ENCODE data around the gene TXNRD3.
"Not testable (repeated sequence)": the region's sequence is repeated elsewhere in the genome, so short reads cannot be mapped to it uniquely, and the experiment has no call there.

TXNRD3 gene

DNA sequence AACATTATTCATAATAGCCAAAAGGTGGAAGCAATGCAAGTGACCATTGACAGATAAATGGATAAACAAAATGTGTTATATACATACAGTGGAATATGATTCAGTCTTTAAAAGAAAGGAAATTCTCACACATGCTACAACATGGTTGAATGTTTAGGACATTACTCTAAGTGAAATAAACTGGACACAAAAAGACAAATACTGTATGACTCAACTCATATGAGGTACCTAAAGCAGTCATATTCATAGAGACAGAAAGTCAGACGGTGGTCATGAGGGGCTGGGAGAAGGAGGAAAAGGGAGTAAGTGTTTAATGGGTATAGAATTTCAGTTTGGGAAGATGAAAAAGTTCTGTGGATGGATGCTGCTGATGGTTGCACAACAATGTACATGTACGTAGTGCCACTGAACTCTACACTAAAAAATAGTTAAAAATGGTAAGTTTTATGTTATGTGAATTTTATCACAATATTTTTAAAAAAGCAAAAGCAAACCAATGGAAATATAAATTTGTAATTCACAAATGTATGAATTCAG is 5.3 kb downstream of the TXNRD3 start:
- no peak for DNase-seq (ENCODE audit: low read depth in 1 of 2, low spot score in 1 of 2)

DNA sequence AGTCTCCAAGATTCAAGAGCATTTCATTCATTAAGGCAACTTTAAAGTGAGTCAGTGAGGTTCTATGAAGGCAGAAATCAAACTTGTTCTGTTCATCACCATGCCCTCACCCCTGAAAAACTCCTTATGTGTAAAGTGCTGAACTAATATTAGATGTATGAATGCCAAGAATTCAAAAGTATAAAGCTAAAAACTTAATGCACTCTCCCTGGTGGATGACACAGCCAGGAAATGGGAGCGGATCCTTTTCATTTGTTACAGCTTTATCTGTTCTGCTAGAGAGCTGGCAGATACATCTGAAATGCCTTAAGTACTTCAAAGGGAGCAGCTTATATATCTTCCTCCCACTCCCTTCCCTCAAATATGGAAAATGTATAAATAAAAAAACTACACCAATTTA is 8.2 kb downstream of the TXNRD3 start:
- DNase-seq (ENCODE audit: low read depth in 1 of 2, low spot score in 1 of 2) = no peak

DNA sequence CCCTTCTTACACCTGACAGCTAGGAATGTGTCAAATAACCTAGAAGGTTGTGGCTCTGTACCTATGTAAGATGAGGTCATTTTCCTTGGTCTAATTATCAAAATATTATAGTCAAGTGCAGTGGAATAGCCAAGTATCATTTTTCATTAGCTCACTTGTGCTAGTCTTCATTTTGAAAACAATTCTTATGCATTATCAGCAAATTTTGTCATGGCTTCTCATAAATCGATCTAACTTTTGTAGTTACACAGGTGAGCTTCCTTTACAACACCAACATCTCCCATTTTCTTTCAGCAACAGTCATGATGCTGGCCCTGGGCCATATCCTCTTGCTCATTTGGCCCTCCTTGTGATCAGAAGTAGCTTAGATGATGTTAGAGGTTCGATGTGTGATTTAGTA is 10.3 kb downstream of the TXNRD3 start:
- DNase-seq (ENCODE audit: low read depth in 1 of 2, low spot score in 1 of 2) = no peak

DNA sequence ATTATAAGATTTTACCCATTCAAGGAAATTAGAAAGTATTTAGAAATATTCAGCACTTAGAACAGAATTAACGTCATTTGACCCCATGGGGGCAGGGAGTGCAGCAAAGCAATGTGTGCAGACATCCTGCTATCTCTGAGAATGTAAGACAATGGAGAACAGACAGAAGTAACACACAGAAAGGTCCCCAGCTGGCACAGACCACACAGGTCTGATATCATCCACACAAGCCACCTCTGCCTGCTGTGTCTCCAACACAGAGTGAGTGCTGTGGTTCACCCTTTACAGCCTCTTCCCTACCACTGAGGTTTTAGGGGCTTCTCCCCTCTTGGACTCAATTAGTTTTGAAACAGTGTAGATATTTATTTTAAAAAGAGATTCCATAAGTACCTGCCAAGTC is 16.1 kb downstream of the TXNRD3 start:
- no peak for DNase-seq (ENCODE audit: low read depth in 1 of 2, low spot score in 1 of 2)

DNA sequence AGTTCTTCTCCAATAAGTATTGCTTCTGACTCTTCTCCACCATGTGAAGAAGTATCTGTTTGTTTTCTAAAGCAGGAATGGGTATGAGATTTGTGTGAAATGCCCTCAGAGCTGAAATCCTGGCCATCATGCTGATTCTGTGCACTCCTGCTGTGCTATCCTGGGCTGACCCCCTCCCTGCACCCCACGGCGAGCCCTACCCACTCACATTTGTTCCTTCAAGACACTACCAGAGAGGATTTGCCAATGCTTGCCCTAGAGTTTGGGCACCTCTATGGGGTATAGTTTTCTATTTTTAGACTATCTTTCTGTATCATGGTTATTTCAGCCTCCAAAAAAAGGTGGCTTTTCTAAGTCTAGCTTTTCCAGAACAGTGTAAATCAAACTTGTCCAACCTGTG is 18.5 kb downstream of the TXNRD3 start:
- no peak for DNase-seq (ENCODE audit: low read depth in 1 of 2, low spot score in 1 of 2)

DNA sequence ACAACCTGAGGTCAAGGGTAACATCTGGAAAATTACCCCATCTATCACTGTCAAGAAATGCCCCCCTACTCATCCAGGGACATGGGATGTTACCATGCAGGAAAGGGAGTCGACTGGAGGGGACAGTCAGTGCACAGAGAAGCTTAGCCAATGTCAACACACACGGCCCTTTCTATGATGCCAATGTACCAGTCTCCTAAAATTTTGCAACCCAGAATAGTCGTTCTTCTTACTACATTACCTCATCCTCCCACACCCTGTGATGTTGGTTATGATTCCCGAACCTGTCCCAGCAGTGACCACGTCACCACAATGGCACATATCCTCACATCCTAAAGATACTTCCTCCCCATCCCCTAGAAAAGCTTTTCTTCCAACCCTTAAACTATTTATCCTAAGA is 20.1 kb downstream of the TXNRD3 start:
- DNase-seq (ENCODE audit: low read depth in 1 of 2, low spot score in 1 of 2) = no peak

DNA sequence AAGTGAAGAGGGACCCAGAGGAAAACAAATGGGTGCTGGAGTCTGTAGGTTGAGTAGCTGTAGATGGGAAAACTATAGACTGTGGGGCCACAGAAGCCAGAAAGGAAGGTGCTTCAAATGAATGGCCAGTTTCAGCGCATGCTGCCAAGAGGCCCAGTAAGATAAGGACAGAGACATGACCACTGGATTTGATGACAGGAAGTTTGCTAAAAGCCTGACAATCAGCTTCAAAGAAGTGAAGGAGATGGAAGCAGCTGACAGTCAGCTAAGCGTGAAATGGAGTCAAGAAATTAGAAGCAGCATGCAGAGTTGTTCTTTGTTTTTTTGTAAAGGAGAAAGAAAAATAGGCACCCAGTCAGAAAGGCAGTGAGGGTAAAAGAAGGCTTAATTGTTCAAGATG is 24.9 kb downstream of the TXNRD3 start:
- no peak for DNase-seq (ENCODE audit: low read depth in 1 of 2, low spot score in 1 of 2)

DNA sequence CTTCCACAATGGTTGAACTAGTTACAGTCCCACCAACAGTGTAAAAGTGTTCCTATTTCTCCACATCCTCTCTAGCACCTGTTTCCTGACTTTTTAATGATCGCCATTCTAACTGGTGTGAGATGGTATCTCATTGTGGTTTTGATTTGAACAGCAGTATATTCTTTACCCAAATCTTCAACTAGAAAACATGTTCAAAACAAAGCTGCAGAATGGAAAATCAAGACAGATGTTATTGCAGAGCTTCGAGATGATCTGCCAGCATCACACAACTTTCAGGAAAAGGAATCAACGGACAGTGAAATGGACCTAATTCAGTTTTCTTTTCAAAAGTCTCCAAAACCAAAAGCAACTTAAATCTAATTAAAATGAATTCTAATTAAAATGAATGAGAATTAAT is 29.2 kb downstream of the TXNRD3 start:
- not testable (repeated sequence) for DNase-seq (ENCODE audit: low read depth in 1 of 2, low spot score in 1 of 2)

DNA sequence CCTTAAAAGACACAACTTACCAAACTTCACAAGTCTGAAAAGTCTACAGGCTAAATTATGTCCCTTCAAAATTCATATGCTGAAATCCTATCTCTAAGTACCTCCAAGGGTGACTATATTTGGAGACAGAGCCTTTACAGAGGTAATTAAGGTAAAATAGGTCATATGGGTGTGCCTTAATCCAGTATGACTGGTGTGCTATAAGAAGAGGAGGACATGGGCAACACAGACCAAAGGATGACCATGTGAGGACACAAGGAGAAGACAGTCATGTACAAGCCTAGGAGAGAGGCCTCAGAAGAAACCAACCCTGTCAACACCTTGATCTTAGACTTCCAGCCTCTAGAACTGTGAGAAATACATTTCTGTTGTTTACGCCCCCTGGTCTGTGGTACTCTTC is 32.2 kb downstream of the TXNRD3 start:
- no peak for DNase-seq (ENCODE audit: low read depth in 1 of 2, low spot score in 1 of 2)

DNA sequence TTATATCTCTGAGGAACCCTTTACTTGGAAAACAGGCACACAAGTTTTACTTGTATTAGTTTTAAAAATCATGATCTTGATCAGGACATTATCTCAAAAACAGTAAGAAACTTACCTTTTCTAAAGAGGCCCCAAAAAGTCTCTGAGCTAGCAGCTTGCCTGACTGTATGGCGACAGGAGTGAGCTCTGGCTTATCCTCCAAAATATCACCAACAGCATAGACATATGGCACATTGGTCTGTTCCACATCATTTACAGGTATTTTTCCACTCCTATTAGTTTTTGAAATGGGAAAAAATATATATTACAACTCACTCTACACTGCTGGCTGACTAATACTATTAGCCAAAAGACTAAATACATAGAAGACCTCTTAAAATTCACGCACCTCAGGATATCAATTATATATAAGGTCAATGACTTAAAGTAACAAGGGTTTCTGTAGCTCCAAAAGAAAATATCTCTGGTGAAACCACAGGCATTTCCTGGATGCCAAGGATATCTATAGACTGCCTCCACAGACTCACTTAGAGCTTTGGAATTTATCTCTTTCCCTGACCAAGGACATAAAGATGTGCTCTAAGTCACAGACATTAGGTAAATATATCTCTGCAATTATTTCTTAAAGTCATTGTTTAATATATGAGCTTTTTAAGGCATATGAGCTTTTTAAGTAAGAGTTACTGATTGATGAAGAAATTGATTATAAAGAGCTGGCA is 33.1 kb downstream of the TXNRD3 start:
- DNase-seq (ENCODE audit: low read depth in 1 of 2, low spot score in 1 of 2) = no peak

DNA sequence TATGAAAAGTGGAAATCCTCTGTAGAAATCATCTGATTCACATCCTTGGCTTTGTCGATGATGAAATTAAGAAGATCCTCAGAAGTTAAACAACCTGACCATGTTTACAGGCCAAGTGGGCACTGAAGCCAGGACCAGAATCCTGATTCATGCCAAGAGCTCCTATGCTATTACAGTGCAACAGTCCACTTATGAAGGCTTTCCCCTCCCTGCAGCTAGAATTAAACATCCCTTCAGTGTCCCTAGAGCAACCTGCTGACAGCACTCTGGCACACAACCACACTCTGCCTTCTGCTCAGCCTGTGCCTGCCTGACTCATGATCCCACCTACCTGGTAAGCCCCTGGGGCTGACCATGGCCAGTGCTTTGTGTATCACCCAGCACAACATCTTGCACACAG is 33.8 kb downstream of the TXNRD3 start:
- no peak for DNase-seq (ENCODE audit: low read depth in 1 of 2, low spot score in 1 of 2)

DNA sequence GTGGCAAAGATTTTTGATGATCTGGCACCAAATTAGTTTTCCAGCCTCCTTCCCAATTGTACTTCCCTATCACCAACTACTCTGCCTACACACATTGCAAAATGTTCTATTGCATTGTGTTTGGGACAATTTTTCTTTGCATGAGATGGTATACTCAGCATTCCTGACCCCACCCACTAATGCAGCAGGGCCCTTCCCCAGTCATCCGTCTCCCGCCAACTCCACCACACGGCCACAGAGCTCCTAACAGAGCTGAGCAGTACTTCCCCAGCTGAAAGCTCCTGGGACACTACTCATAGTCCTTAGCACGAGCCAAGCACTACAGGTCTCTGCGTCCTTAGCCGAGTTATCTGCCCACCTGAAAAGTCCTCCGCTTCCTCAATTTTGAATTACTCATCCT is 34.2 kb downstream of the TXNRD3 start:
- no peak for DNase-seq (ENCODE audit: low read depth in 1 of 2, low spot score in 1 of 2)

DNA sequence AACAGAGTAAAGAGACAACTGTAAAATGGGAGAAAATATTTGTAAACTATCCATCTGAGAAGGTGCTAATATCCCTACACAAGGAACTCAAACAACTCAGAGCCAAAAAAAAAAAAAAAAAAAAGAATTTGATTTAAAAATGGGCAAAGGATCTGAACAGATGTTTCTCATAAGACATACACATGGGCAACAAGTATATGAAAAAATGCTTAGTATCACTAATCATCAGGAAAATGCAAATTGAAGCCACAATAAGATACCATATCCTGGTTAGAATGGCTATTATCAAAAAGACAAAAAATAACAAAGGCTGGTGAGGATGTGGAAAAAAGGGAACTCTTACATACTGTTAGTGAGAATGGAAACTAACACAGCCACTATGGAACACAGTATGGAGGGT is 36.2 kb downstream of the TXNRD3 start:
- DNase-seq (ENCODE audit: low read depth in 1 of 2, low spot score in 1 of 2) = no peak

DNA sequence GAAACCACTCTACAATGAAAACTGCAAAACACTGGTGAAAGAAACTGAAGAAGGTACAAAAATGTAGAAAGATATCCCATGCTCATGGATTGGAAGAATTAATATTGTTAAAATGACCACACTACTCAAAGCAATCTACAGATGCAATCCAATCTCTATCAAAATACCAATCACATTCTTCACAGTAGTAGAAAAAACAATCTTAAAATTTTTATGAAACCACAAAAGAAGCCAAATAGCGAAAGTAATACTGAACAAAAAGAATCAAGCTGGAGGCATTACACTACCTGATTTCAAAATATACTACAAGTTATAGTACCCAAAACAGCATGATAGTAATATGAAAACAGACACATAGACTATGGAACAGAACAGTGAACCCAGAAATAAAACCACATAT is 36.9 kb downstream of the TXNRD3 start:
- DNase-seq (ENCODE audit: low read depth in 1 of 2, low spot score in 1 of 2) = no peak

DNA sequence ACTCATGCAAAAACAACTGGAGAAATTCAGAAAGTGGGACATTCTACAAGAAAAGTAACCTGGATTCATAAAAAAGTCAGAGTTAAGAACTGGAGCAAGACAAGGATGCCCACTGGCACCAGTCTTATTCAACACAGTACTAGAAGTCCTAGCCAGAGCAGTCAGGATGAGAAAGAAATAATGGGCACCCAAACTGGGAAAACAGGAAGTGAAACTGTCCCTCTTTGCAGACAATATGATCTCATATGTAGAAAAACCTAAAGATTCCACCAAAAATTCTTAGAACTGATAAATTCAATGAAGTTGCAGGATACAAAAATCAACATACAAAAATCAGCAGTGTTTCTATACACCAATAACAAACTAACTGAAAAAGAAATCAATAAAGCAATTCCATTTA is 37.4 kb downstream of the TXNRD3 start:
- no peak for DNase-seq (ENCODE audit: low read depth in 1 of 2, low spot score in 1 of 2)

DNA sequence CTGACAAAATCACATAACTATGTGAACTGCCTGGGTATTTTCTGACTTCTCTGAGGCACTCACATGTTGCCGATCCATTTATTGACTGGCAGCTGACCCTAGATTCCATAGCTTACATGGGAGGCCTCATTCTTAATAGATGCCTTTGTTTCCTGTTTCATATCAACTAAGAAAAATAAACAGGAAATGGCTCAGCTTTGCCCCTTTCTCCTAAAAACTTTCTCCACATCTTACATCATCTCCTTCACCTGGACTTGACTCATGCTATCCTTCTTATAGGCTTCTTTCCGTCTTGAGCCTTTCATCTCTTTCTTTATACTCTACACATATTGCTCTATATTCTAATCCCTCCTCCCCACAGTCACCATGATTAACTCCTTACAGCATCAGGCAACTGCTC is 38.0 kb downstream of the TXNRD3 start:
- no peak for DNase-seq (ENCODE audit: low read depth in 1 of 2, low spot score in 1 of 2)

DNA sequence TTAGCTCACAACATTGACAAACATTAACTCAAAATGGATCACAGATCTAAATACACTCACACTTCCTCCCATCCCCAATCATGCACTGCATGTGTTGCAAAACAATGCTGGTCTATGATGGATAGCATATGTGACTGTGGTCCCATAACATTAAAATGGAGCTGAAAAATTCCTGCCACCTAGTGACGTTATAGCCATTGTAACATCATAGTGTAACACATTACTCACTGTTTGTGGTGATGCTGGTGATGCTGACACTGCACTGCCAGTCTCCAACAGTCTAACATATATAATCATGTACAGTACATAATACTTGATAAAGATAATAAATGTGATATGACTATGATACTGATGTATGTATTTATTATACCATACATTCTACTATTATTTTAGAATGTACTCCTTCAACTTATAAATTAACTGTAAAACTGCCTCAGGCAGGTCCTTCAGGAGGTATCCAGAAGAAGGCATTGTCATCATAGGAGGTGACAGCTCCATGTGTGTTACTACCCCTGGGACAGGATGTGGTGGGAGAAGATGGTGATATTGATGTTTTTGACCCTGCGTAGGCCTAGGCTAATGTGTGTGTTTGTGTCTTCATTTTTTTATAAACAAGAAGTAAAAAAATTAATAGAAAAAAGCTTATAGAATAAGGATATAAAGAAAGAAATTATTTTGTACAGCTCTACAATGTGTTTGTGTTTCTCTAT is 41.3 kb downstream of the TXNRD3 start:
- no peak for DNase-seq (ENCODE audit: low read depth in 1 of 2, low spot score in 1 of 2)

DNA sequence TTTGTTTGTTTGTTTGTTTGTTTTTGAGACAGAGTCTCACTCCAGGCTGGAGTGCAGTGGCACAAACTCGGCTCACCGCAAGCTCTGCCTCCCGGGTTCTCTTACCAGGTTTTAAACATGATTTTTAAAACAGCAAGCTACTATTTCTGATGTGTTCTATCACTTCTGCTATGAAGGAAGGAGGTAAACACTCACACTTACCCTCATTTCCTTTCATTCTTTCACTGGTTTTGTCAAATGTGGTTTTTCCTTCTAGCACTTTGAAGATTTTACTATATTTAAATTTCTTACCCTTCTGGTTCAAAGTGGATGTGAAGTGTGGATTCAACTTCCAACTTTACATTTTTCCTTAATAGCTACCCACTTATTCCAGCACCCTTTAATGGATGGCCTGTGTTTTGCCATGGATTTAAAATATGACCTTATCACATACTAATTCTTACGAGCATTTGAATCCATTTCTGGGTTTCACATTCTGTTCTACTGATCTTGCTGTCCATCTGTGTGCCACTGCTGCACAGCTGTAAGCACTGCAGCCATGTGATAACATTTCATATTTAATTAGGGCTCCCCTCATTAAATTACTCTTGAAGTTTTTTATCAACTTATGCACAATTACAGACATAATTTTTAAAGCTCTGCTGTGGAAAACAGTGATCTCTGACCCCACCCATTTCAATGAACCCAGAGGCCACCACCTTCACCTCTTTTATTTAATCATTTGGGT is 42.3 kb downstream of the TXNRD3 start:
- no peak for DNase-seq (ENCODE audit: low read depth in 1 of 2, low spot score in 1 of 2)

DNA sequence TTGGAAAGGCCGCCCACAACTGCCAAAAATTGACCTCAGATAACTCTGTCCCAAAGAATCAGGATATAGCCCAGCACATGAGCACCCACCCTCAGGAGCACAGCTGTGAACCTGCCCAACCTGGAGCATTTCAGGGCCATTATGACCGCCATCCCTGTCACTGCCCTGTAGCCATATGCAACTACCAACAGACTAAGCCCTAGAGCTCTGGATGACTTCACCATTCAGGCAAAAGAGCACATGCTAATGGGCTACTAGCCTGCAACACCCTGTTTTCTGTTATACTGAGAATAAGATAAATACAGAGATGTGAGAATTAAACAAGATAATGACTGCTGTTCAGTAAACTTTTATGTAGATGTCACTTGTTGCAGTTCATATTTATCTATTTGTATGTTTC is 45.0 kb downstream of the TXNRD3 start:
- no peak for DNase-seq (ENCODE audit: low read depth in 1 of 2, low spot score in 1 of 2)

DNA sequence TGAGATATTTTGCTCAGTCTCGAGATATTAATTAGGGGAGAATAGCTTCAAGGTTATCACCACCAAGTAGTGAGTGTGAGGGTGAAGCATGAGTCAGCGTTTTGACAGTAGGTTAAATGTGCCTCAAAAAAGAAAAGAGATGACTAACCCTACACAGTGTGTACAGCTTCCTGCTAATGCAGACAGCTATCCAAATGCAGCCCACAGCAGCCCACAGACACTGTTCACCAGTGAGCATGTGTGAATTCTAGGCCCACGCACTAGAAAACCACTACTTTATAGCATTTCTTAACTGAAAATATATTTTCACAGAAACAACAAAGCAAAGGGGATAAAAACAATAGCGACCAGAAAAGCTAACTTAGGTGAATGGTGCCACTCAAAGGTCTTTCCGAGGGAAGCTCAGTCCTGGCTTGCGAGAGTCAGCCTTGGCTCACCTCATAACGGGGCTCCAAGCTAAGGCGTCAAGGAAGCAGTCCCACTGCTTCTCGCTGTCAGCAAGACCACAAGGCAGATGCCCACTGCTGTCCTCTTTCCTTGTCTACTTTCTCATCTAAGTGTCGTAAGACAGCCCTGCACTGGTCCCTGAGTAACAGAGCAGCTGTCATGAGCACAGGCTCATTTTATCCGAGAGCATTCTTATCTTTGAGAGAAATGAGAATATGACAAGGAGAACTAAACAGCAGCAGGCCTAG is 47.6 kb downstream of the TXNRD3 start:
- no peak for DNase-seq (ENCODE audit: low read depth in 1 of 2, low spot score in 1 of 2)

DNA sequence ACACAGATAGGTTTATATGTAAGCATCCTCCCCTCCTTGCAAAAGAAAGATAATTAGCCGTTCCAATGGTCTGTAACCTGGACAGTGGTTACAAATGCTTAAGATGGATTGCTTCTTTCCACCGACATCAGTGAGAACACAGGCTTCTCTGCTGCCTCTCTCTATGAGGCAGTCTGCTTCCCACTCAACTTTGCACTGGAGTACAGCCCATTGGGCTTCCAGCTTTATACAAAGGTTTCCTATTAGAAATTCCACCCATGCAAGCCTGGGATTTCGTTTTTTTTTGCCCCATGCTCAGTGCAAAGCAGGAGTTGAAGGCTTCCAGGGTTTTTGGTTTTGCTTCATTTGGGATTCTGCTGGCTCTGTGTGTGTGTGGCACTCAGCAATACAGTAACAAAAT is 48.9 kb downstream of the TXNRD3 start:
- no peak for DNase-seq (ENCODE audit: low read depth in 1 of 2, low spot score in 1 of 2)

DNA sequence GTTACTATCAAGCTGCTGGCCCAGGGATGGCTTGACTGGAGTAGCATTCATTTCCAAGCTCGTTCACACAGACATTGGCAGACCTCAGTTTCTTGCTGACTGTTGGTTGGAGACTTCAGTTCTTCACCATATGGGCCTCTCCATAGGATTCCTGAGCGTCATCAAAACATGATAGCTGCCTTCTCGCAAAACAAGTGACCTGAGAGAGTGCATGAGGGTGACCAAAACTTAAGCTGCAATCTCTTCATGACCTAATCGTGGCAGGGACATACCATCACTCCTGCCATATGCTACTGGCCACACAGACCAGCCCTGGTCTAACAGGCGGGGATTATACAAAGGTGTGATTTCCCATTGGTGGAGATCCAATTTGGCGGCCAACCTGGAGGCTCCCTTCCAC is 50.2 kb downstream of the TXNRD3 start:
- no peak for DNase-seq (ENCODE audit: low read depth in 1 of 2, low spot score in 1 of 2)

Data from activated T-helper 1 cell treated with anti-CD3 and anti-CD28 coated beads, Interleukin-2, amount 50 U/mL, for 16 hours (primary cell).